Measurements from ENCODE around the gene POLD3.

DNA sequence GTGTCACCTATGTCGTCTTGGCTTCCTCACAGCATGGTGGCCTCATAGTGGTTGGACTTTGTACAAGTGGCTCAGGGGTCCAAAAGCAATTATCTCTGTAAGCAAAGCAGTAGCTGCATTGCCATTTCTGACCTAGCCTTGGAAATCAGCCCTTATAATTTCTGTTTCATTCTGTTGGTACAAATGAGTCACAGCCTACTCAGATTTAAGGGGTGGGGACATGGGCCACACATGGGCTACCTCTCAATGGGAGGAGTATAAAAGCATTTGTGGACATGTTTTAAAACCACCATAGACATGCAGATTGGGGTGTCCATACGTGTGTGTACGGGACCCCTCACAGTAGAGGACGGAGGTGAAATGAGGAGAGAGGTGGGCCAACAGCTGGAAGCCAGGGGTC, 97.3 kb downstream of the POLD3 start:
- TF ChIP-seq, protein P1, sequence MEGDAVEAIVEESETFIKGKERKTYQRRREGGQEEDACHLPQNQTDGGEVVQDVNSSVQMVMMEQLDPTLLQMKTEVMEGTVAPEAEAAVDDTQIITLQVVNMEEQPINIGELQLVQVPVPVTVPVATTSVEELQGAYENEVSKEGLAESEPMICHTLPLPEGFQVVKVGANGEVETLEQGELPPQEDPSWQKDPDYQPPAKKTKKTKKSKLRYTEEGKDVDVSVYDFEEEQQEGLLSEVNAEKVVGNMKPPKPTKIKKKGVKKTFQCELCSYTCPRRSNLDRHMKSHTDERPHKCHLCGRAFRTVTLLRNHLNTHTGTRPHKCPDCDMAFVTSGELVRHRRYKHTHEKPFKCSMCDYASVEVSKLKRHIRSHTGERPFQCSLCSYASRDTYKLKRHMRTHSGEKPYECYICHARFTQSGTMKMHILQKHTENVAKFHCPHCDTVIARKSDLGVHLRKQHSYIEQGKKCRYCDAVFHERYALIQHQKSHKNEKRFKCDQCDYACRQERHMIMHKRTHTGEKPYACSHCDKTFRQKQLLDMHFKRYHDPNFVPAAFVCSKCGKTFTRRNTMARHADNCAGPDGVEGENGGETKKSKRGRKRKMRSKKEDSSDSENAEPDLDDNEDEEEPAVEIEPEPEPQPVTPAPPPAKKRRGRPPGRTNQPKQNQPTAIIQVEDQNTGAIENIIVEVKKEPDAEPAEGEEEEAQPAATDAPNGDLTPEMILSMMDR (IDR thresholded peaks at IDR 0.05) = no peak
- TF ChIP-seq POLR2A (IDR thresholded peaks at IDR 0.05) = no peak

All from Peyer's patch (tissue), 4 donors.